ENCODE measurements around the gene KCNMB1.

- no peak for TF ChIP-seq USF1 (CRISPR knock-in tag; IDR thresholded peaks at IDR 0.05)
- TF ChIP-seq GABPB1 (CRISPR knock-in tag; IDR thresholded peaks at IDR 0.05): no peak
- no peak for TF ChIP-seq CTCF (IDR thresholded peaks at IDR 0.05)
- TF ChIP-seq ZNF263 (CRISPR knock-in tag; IDR thresholded peaks at IDR 0.05; ENCODE audit: low read depth): no peak
- no peak for TF ChIP-seq AFF4 (CRISPR knock-in tag; IDR thresholded peaks at IDR 0.05; ENCODE audit: borderline replicate concordance)
- TF ChIP-seq ZNF396 (CRISPR knock-in tag; IDR thresholded peaks at IDR 0.05; ENCODE audit: borderline replicate concordance): no peak
- no peak for TF ChIP-seq HMGXB4 (CRISPR knock-in tag; IDR thresholded peaks at IDR 0.05)
- no peak for TF ChIP-seq ZNF512 (CRISPR knock-in tag; IDR thresholded peaks at IDR 0.05; ENCODE audit: borderline replicate concordance)
Measured at GRCh38 chr5:170405817-170406216, 16.6 kb upstream of the KCNMB1 start.
